Naive B cell (primary cell): ENCODE measurements around the gene PLK1. TPM values are rescaled to one million over a fixed set of nuclear protein-coding genes. Genes with fewer than 3 reads are reported as not detected.
"Not testable (repeated sequence)": the region's sequence is repeated elsewhere in the genome, so short reads cannot be mapped to it uniquely, and the experiment has no call there.

Experiments
- ATAC-seq, 2 donors: fragments of 150-1000 bp; cut with Tn5 transposase; 2 replicates each; pipeline ENCODE4 v1.10.0; 2021; ENCODE audit warnings: low read depth in 2 of 2, mild to moderate bottlenecking in 2 of 2, moderate library complexity in 2 of 2
- DNase-seq: peaks from one replicate; pipeline ENCODE4 v3.0.0; 2022
- H3K27ac Mint-ChIP-seq, 6 donors: one replicate each; pipeline ENCODE4 v1.8.0; 2020 to 2022; ENCODE audit warnings: mild to moderate bottlenecking in 6 of 6, mixed read lengths in 6 of 6, moderate library complexity in 5 of 6, inconsistent platforms in 2 of 6
- H3K27me3 Mint-ChIP-seq, 3 donors: one replicate each; pipeline ENCODE4 v1.8.0; 2021 to 2022; ENCODE audit warnings: mixed read lengths in 3 of 3, mild to moderate bottlenecking in 1 of 3
- H3K36me3 Mint-ChIP-seq, 2 donors: one replicate each; pipeline ENCODE4 v1.8.0; 2020 to 2022; ENCODE audit warnings: mixed read lengths in 2 of 2, inconsistent platforms in 1 of 2, mild to moderate bottlenecking in 1 of 2
- H3K4me1 Mint-ChIP-seq, 3 donors: one replicate each; pipeline ENCODE4 v1.8.0; 2020 to 2022; ENCODE audit warnings: mixed read lengths in 3 of 3, inconsistent platforms in 1 of 3, mild to moderate bottlenecking in 1 of 3, moderate library complexity in 1 of 3
- H3K4me3 Mint-ChIP-seq, 8 donors: one replicate each; pipeline ENCODE4 v1.8.0; 2020 to 2022; ENCODE audit warnings: mild to moderate bottlenecking in 8 of 8, mixed read lengths in 8 of 8, moderate library complexity in 8 of 8, inconsistent platforms in 2 of 8
- H3K9me3 Mint-ChIP-seq, 7 donors: one replicate each; pipeline ENCODE4 v1.8.0; 2020 to 2022; ENCODE audit warnings: mixed read lengths in 7 of 7, mild to moderate bottlenecking in 5 of 7, inconsistent platforms in 2 of 7, moderate library complexity in 1 of 7
- polyA plus RNA-seq, 6 donors: library from polyadenylated mRNA; unstranded; fragments of 300-500 nt; fragmentation: Illumina TruSeq; gene quantifications; one replicate each; pipeline ENCODE4 v1.2.3, GENCODE V29; 2021; ENCODE audit warnings: low read depth in 6 of 6

PLK1 gene
- polyA plus RNA-seq: under 1 TPM in 3 of 6 donors, not detected in 3; 0.27 to 0.96 (median 0.45) TPM

GRCh38 chr16:23678430-23679273 is at the start of gene PLK1:
Gene PLK1 (plus strand): TSS chr16:23678889. CDS start chr16:23678933, 44 bp downstream.
- Mint-ChIP-seq H3K27me3 (peaks cover 0 to 12% (median 0%) of the 10 kb centered on the region in 3 donors), H3K4me3 (peak within 1 kb of the TSS; percentile 73 to 94 (median 90)), H3K9me3 (no peaks in the 10 kb centered on the region), H3K4me1 (peaks cover 16 to 19% (median 16%) of the 10 kb centered on the region in 3 donors), H3K36me3 (peaks cover 0 to 5% of the 10 kb centered on the region in 2 donors), H3K27ac (peak within 1 kb of the TSS in 2 of 6 donors; percentile 26 to 33)
- peak; percentile 47 for DNase-seq
- ATAC-seq: peak; percentile 94 to 95

GRCh38 chr16:23629516-23629915 is 49.2 kb upstream of the PLK1 start:
- Mint-ChIP-seq H3K27ac (no peak overlapping the region), H3K27me3 (no peaks in the 10 kb centered on the region), H3K36me3 (peaks cover 8 to 19% of the 10 kb centered on the region in 2 donors), H3K9me3 (no peaks in the 10 kb centered on the region), H3K4me1 (peaks cover 0 to 8% (median 3%) of the 10 kb centered on the region in 3 donors), H3K4me3 (no peak overlapping the region)
- no peak for ATAC-seq
- no peak for DNase-seq

DNA sequence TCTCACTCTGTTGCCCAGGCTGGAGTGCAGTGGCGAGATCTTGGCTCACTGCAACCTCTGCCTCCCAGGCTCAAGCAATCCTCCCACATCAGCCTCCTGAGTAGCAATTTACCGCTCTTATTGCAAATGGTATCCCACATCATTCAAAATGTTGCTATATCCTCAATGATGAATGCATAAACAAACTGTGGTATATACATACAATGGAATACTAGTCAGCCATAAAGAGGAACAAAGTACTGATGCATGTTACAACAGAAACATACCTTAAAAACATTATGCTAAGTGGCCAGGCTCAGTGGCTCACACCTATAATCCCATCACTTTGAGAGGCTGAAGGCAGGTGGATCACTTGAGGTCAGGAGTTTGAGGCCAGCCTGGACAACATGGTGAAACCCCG is 46.8 kb upstream of the PLK1 start:
- H3K9me3 Mint-ChIP-seq, ATAC-seq, H3K4me1 Mint-ChIP-seq, H3K27me3 Mint-ChIP-seq, H3K27ac Mint-ChIP-seq, DNase-seq, H3K4me3 Mint-ChIP-seq: not testable (repeated sequence)
- H3K36me3 Mint-ChIP-seq: peaks cover 17 to 23% of the 10 kb centered on the region in 2 donors

DNA sequence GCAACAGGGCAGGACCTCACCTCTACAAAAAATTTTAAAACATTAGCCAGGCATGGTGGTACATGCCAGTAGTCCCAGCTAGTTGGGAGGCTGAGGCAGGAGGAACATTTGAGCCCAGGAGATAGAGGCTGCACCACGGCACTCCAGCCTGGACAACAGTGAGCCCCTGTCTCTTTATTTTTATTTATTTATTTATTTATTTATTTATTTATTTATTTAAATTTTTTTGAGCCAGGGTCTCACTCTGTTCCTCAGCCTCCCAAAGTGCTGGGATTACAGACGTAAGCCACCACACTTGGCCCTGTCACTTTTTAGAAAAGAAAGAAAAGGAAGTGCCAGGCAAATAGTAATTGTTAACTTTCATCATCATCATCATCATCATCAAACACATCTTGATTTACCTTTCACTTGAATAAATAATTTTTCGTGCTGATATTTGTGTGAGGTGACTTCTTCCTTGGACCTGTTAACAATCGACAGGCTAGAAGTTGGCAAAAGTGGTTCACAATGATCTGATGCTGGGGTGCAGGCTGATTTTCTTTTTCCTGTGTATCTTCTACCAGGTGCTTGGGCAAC is 44.1 kb upstream of the PLK1 start:
- no peaks in the 10 kb centered on the region for H3K9me3 Mint-ChIP-seq
- no peak overlapping the region for H3K4me3 Mint-ChIP-seq
- ATAC-seq (no peak), DNase-seq (no peak)
- no peak overlapping the region for H3K27ac Mint-ChIP-seq
- no peaks in the 10 kb centered on the region for H3K27me3 Mint-ChIP-seq
- H3K4me1 Mint-ChIP-seq: peaks cover 5 to 9% (median 8%) of the 10 kb centered on the region in 3 donors
- H3K36me3 Mint-ChIP-seq: peaks cover 12 to 19% of the 10 kb centered on the region in 2 donors

DNA sequence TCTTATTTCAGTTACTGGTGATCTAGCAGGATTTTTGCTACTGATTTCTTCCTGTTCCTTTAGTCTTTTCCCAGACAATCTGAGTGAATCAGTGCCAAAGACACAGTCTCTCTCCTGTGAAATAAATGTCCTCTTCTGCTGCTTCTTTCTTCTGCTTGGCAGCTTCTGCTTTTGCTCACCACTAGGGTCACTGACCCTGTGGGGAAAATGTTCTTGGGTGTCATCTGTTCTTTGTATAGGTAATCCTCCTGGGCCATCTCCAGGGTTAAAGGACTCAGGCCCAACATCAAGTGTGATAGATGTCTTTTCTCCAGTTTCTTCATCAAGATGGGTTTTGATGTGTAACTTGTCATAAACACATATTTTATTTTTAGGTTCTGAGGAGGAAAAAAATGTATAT is 42.7 kb upstream of the PLK1 start:
- H3K27me3 Mint-ChIP-seq: no peaks in the 10 kb centered on the region
- DNase-seq (no peak), ATAC-seq (no peak)
- no peaks in the 10 kb centered on the region for H3K9me3 Mint-ChIP-seq
- peak overlapping the region in 2 of 6 donors; percentile 69 to 78 for H3K27ac Mint-ChIP-seq
- peaks cover 9 to 14% of the 10 kb centered on the region in 2 donors for H3K36me3 Mint-ChIP-seq
- peaks cover 12 to 19% (median 16%) of the 10 kb centered on the region in 3 donors for H3K4me1 Mint-ChIP-seq
- H3K4me3 Mint-ChIP-seq: no peak overlapping the region

GRCh38 chr16:23640615-23640930 is 38.1 kb upstream of the PLK1 start:
- H3K4me1 Mint-ChIP-seq: peaks cover 19 to 41% (median 32%) of the 10 kb centered on the region in 3 donors

DNA sequence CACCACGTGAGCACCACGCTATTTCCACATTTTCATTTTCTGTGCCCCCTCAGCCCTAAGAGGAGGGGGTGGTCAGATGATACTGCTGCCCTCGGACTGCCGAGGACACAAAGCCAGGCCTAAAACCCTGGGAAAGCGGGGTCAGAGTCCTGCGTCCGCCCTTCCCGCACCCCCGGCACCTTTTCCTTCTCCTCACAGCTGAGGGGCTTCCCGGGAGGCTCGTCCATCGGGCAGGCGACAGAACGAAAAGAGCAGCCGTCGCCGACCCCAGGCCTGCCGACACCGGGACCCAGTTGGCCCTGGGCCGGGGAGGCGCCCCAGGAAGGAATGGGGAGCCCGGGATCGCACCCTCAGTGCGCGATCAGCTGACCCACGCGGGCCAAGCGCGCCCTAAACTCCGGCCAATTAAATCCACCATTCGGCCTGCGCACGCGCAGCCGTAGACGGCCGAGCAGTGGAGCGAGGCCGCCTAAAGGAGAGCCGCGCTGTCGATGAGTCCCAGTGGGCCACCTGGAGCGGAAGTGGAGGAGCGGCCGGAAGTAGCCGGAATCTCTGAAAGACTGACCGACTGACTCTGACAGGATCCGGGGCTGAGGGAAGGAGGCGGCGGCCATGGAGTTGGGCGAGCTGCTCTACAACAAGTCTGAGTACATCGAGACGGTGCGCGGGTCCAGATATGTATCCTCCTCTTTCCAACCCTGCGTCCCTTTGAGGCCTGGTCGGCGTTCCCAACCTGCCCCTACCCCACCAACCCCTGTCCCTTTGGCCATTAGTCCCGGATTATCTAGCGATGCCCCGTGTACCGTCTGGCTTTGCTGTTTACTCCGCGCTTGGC is 37.5 kb upstream of the PLK1 start, which contains the start of the genes DCTN5 and PALB2:
TSS of gene DCTN5 (plus strand) at position 536 of the 835 bp plus-strand sequence. CDS start at position 613, 77 bp downstream.
TSS of gene PALB2 (minus strand) at position 380 of the 835 bp plus-strand sequence. CDS start at position 227, 153 bp downstream.
- H3K27me3 Mint-ChIP-seq: no peaks in the 10 kb centered on the region
- H3K4me3 Mint-ChIP-seq: peak within 1 kb of the TSS; percentile 96 to 100 (median 99)
- no peaks in the 10 kb centered on the region for H3K9me3 Mint-ChIP-seq
- H3K4me1 Mint-ChIP-seq: peaks cover 23 to 46% (median 37%) of the 10 kb centered on the region in 3 donors
- ATAC-seq: peak; percentile 95 to 97
- H3K36me3 Mint-ChIP-seq: peaks cover 10 to 15% of the 10 kb centered on the region in 2 donors
- H3K27ac Mint-ChIP-seq: peak within 1 kb of the TSS; percentile 96 to 98 (median 98)
- DNase-seq: peak; percentile 83

More at GRCh38 chr16:23640615-23640930, 38.1 kb upstream of the PLK1 start:
- H3K27me3 Mint-ChIP-seq: no peaks in the 10 kb centered on the region
- no peaks in the 10 kb centered on the region for H3K9me3 Mint-ChIP-seq
- ATAC-seq: no peak
- H3K36me3 Mint-ChIP-seq: peaks cover 10 to 19% of the 10 kb centered on the region in 2 donors
- peak overlapping the region; percentile 96 to 100 (median 99) for H3K4me3 Mint-ChIP-seq
- DNase-seq: no peak
- H3K27ac Mint-ChIP-seq: peak overlapping the region; percentile 84 to 98 (median 96)

DNA sequence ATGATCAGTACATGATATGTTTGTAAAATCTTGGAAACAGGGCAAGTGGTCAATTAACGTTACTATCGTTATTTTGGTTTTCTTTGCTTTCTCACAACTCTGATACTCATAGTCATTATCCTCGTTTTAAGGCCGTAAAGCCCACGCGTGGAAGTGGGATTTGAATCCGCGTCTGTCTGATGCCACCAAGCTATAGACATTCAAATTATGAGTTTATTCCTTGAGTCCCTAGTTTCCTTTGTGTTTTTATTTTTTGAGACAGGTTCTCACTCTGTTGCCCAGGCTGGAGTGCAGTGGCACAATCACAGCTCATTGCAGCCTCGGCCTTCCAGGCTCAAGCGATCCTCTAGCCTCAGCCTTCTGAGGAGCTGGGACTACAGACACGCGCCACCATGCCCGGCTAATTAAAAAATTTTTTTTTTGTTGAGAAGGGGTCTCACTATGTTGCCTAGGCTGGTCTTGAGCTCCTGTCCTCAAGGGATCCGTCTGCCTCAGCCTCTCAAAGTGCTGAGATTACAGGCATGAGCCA is 36.4 kb upstream of the PLK1 start:
- peaks cover 25 to 58% (median 40%) of the 10 kb centered on the region in 3 donors for H3K4me1 Mint-ChIP-seq
- no peak for DNase-seq

DNA sequence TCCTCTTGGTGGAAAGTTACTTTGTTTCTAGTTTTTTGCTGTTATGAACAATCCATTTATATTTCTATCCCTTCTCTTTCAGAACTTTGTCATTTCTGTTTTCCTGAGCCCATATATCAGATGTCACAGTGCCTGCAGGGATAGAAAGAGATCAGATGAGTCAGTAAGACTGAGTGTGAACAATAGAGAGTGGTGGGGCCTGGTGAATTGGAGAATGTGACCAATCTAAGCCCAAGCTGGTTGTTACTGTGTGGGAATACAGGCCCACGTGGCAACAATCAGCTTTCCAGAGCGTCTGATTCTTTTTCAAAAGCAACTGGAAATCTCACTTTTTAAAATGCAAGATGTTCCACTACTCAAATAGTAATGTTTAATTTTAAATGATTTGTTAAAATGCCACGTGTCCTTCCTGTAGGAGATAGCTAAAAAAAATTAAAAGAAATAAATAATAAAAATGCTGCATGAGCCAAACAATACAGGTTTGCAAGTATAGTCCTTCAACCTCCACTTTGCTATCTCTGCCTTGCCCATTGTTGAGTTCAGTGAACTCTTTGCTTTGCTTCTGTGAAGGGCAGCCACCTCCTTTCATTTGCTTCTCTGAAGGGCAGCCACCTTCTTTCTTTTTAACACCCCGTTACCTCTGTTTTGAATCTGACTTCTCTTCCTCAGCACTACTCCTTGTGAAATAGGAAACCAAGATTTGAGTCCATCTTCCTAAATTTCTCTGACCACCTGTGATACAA is 27.8 kb upstream of the PLK1 start:
- no peak for DNase-seq
- H3K27me3 Mint-ChIP-seq: no peaks in the 10 kb centered on the region
- peaks cover 31 to 50% (median 39%) of the 10 kb centered on the region in 3 donors for H3K4me1 Mint-ChIP-seq
- H3K9me3 Mint-ChIP-seq: peaks cover 0 to 2% (median 0%) of the 10 kb centered on the region in 7 donors
- ATAC-seq: no peak
- H3K36me3 Mint-ChIP-seq: peaks cover 20 to 27% of the 10 kb centered on the region in 2 donors
- peak overlapping the region; percentile 23 to 87 (median 48) for H3K27ac Mint-ChIP-seq
- H3K4me3 Mint-ChIP-seq: peak overlapping the region in 1 of 8 donors; percentile 4

More for the DNA sequence above, 36.4 kb upstream of the PLK1 start:
- Mint-ChIP-seq H3K27ac (peak overlapping the region; percentile 77 to 98 (median 98)), H3K9me3 (no peaks in the 10 kb centered on the region), H3K4me3 (peak overlapping the region; percentile 96 to 100 (median 99)), H3K36me3 (peaks cover 13 to 19% of the 10 kb centered on the region in 2 donors), H3K27me3 (no peaks in the 10 kb centered on the region)
- ATAC-seq: no peak

GRCh38 chr16:23651943-23652468 is 26.7 kb upstream of the PLK1 start:
- H3K4me3 Mint-ChIP-seq: peak overlapping the region in 2 of 8 donors; percentile 4 to 52
- peaks cover 0 to 2% (median 0%) of the 10 kb centered on the region in 7 donors for H3K9me3 Mint-ChIP-seq
- peaks cover 32 to 39% (median 33%) of the 10 kb centered on the region in 3 donors for H3K4me1 Mint-ChIP-seq
- peak overlapping the region; percentile 8 to 87 (median 66) for H3K27ac Mint-ChIP-seq
- H3K27me3 Mint-ChIP-seq: no peaks in the 10 kb centered on the region
- peaks cover 19 to 27% of the 10 kb centered on the region in 2 donors for H3K36me3 Mint-ChIP-seq
- ATAC-seq: no peak
- DNase-seq: no peak

- no peaks in the 10 kb centered on the region for H3K9me3 Mint-ChIP-seq
- no peak overlapping the region for H3K27ac Mint-ChIP-seq
- DNase-seq (no peak), ATAC-seq (no peak)
- no peaks in the 10 kb centered on the region for H3K27me3 Mint-ChIP-seq
- peaks cover 39 to 77% of the 10 kb centered on the region in 2 donors for H3K36me3 Mint-ChIP-seq
- no peak overlapping the region for H3K4me3 Mint-ChIP-seq
- H3K4me1 Mint-ChIP-seq: peaks cover 4 to 6% (median 5%) of the 10 kb centered on the region in 3 donors
Measured at GRCh38 chr16:23663918-23664317, 14.8 kb upstream of the PLK1 start.
